Body of pancreas (tissue), 4 donors: Measurements from ENCODE around the gene TVP23C. TPM values are rescaled to one million over a fixed set of nuclear protein-coding genes. Genes with fewer than 3 reads are reported as not detected.
A peak's percentile ranks its signal among the peaks of the same experiment; 100 is the strongest.

ENCODE experiments used
- ATAC-seq: fragments of 150-250 bp; one replicate; pipeline ENCODE4 v1.9.1; 2016
- DNase-seq, 4 donors: peaks; one replicate each; pipeline ENCODE4 v3.0.0-alpha.2; 2019
- H3K27ac ChIP-seq, 4 donors: fragments of 200-600 bp; sonication (generic); 1 replicate in 3 of 4; 2 replicates in 1 of 4; pipeline versions ENCODE4 v1.5.1 to v1.6.1; 2016 to 2019; ENCODE audit warnings: mild to moderate bottlenecking in 1 of 4, mixed read lengths in 1 of 4, moderate library complexity in 1 of 4
- H3K27me3 ChIP-seq, 2 donors: fragments of 200-600 bp; sonication (generic); one replicate each; pipeline ENCODE4 v1.6.0; 2016; ENCODE audit warnings: mild to moderate bottlenecking in 1 of 2
- H3K36me3 ChIP-seq, 2 donors: fragments of 200-600 bp; sonication (generic); replicated peaks in 1 of 2; 2 replicates each; pipeline ENCODE4 v1.5.1; 2016; ENCODE audit warnings: low read depth in 2 of 2; ENCODE audit not compliant: insufficient read depth in 1 of 2
- H3K4me1 ChIP-seq: fragments of 200-600 bp; sonication (generic); one replicate; pipeline ENCODE4 v1.6.0; 2016
- H3K4me3 ChIP-seq, 2 donors: fragments of 200-600 bp; sonication (generic); 1 replicate in 1 of 2; 2 replicates in 1 of 2; pipeline ENCODE4 v1.5.1; 2016 to 2019
- H3K9me3 ChIP-seq, 3 donors: fragments of 200-600 bp; sonication (generic); 1 replicate in 2 of 3; 2 replicates in 1 of 3; pipeline ENCODE4 v1.5.1; 2016
- CTCF ChIP-seq, 7 experiments: fragments of 450-650 bp in 4 of 7; fragments of 200-600 bp in 3 of 7; sonication (generic) in 3 of 7; IDR thresholded peaks; one replicate each; pipeline ENCODE4 v1.5.1; 2016 to 2019; ENCODE audit warnings: antibody characterized with exemption in 7 of 7
- POLR2A ChIP-seq, 3 donors: fragments of 450-650 bp; IDR thresholded peaks; one replicate each; pipeline ENCODE4 v1.6.1; 2016; ENCODE audit warnings: antibody characterized with exemption in 3 of 3, mild to moderate bottlenecking in 2 of 3
- WGBS, 2 donors: methylation state at CpG; one replicate each; pipeline ENCODE4 v1.1.5; 2017; 5-methylcytosine and 5-hydroxymethylcytosine counted together
- intact Hi-C: fragments of 100-400 bp; cut with DNase I; formaldehyde crosslinking; loops from one replicate; pipeline ENCODE4 v1.15.1; 2023
- small RNA-seq: library from RNA; depleted of rRNA; stranded (forward); fragments of <200 nt; gene quantifications from one replicate; pipeline ENCODE3, GENCODE V24; 2016
- total RNA-seq, 2 donors: library from RNA; depleted of rRNA; stranded (reverse); fragments of >200 nt; gene quantifications; one replicate each; pipeline ENCODE4 v1.1.0, GENCODE V29; 2016

TVP23C gene
- total RNA-seq, 2 donors from 2014 or later: 31.4 to 53.7 TPM

DNA sequence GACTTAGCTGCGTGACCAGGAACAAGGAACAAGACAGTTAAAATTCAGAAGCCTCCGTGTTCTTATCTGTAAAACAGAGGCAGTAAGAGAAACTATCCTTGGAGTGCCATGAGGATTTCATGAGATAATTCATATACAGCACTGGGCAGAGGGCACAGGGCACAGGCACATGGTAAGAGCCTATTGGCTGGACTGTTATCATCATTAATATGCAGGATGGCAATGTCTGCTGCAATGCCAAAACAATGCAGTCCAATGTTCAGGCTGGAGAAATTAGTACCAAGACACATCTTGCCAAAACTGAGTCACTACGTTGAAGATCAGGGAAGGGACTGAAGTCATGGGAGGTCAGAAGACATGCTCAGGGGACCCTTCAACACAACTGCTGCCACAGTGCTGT, 109.5 kb downstream of the TVP23C start:
- no peak for ATAC-seq

DNA sequence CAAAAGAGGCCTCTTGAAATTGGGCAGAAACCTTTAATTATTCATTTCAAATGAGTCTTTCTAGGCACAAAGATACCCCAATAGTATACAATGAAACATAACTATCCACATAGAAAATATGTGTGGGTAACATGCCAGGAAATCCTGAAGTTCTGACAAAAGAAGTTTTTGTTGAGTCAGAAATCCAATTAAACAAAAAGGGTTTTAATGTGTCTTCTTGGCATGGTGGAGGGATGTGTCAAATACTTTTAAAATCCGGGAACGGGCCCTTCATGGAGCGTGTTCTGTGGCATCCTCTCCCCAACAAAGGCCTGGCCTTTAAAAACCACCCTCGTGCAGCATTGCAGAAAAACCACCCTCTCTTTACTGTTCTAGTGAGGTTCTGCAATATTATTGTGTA, 110.0 kb downstream of the TVP23C start:
- no peak for DNase-seq
- H3K36me3 ChIP-seq: no peaks in the 10 kb centered on the region
- intact Hi-C loops: no loop called here
- peak overlapping the region in 1 of 4 donors; percentile 11 for H3K27ac ChIP-seq
- H3K4me3 ChIP-seq: no peak overlapping the region
- peaks cover 28% of the 10 kb centered on the region for H3K4me1 ChIP-seq
- H3K9me3 ChIP-seq: no peaks in the 10 kb centered on the region
- no peak for ATAC-seq
- 60 to 68% methylated on average over 4 of the region's 4 CpGs for WGBS, 2 donors
- TF ChIP-seq POLR2A (IDR thresholded peaks at IDR 0.05): no peak
- no peak for TF ChIP-seq CTCF (IDR thresholded peaks at IDR 0.05)
- no peaks in the 10 kb centered on the region for H3K27me3 ChIP-seq

More for the DNA sequence above, 109.5 kb downstream of the TVP23C start:
- Histone ChIP-seq H3K9me3 (no peaks in the 10 kb centered on the region), H3K36me3 (no peaks in the 10 kb centered on the region), H3K27ac (no peak overlapping the region), H3K4me3 (no peak overlapping the region), H3K27me3 (no peaks in the 10 kb centered on the region), H3K4me1 (peaks cover 22% of the 10 kb centered on the region)
- WGBS, 2 donors: 63 to 70% methylated on average over 3 of the region's 3 CpGs
- intact Hi-C loops: no loop called here
- no peak for DNase-seq
- TF ChIP-seq CTCF (IDR thresholded peaks at IDR 0.05) (no peak), POLR2A (IDR thresholded peaks at IDR 0.05) (no peak)

DNA sequence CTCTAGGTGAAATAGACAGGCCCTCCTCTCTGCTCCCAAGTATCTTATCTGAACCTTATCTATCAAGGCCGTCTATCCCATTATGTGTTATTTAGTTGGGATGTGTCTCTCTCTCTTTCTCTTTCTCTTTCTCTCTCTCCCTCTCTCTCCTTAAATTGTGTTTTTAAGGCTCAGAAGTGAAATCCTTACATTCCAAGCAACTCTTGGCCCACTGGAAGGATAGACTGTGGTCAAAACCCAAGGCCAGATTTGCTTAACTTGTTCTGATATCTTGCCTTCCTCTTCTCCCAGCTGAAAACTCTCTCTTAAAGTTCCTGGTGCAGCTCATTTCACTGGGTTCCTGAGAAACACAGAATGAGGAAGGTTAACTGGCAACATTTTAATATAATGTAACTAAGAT, 110.5 kb downstream of the TVP23C start:
- no peak for DNase-seq
- intact Hi-C loops: no loop called here
- H3K27ac ChIP-seq: peak overlapping the region in 1 of 4 donors; percentile 11

More for the DNA sequence above, 110.5 kb downstream of the TVP23C start:
- Histone ChIP-seq H3K27me3 (no peaks in the 10 kb centered on the region), H3K36me3 (no peaks in the 10 kb centered on the region), H3K4me1 (peaks cover 29% of the 10 kb centered on the region), H3K9me3 (no peaks in the 10 kb centered on the region), H3K4me3 (no peak overlapping the region)
- 12 to 40% methylated on average over 1 of the region's 1 CpG for WGBS, 2 donors
- TF ChIP-seq CTCF (IDR thresholded peaks at IDR 0.05): no peak
- TF ChIP-seq POLR2A (IDR thresholded peaks at IDR 0.05): no peak
- ATAC-seq: no peak

Small RNA genes within 50 kb of the gene (small RNA-seq; reads per million reads assigned to genes)
- gene AC005838.1: not detected
- not detected for gene RF00090

Other genes with a start within 250 kb of the TVP23C start
- gene TEKT3, start 221.9 kb downstream of the TVP23C start, total RNA-seq: not detected
- gene CDRT4, start 95.9 kb downstream of the TVP23C start, total RNA-seq: 10 to 100 TPM in 1 of 2 donors, 1 to 10 TPM in 1; 2.3 to 48.1 TPM
- not detected for gene FBXW10B, start 56.2 kb upstream of the TVP23C start, total RNA-seq
- 10 to 100 TPM in 1 of 2 donors, 1 to 10 TPM in 1; 4.9 to 34.6 TPM for gene TRIM16, start 120.8 kb upstream of the TVP23C start, total RNA-seq
- gene ZNF286A, start 136.3 kb upstream of the TVP23C start, total RNA-seq: 10 to 100 TPM in 1 of 2 donors, 1 to 10 TPM in 1; 4.7 to 14.5 TPM
- not detected for gene TBC1D26, start 168.8 kb upstream of the TVP23C start, total RNA-seq